VCaP (cell line): ENCODE results near the gene TMEM201.

Experiments
- H3K27ac ChIP-seq: fragments of 450-650 bp; 2 replicates; pipeline ENCODE4 v1.5.1; 2017
- TF ChIP-seq, protein P1 (sequence below): fragments of 450-650 bp; conservative IDR thresholded peaks from 2 replicates; pipeline ENCODE4 v1.5.1; 2017; ENCODE audit warnings: mild to moderate bottlenecking, moderate library complexity

The TMEM201 gene

DNA sequence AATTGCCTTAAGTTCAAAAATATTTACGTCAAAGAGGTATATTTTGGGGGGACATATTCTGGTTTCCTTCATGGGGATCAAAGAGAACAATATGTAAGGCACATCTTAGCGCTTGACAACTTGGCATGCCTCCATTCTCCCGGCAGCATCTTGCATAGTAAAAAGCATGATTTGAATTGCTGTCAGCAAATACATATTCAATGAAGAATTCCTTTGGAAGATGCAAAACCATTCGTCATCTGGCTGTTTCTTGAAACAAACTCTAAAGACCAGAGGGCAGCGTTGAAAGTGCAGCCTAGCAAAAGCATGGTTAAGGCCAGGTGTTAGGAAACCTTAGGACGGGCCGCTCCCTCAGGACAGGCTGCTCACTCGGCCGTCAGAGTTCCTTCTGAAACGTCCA is 59.5 kb downstream of the TMEM201 start:
- no peak overlapping the region for H3K27ac ChIP-seq
- TF ChIP-seq, protein P1, sequence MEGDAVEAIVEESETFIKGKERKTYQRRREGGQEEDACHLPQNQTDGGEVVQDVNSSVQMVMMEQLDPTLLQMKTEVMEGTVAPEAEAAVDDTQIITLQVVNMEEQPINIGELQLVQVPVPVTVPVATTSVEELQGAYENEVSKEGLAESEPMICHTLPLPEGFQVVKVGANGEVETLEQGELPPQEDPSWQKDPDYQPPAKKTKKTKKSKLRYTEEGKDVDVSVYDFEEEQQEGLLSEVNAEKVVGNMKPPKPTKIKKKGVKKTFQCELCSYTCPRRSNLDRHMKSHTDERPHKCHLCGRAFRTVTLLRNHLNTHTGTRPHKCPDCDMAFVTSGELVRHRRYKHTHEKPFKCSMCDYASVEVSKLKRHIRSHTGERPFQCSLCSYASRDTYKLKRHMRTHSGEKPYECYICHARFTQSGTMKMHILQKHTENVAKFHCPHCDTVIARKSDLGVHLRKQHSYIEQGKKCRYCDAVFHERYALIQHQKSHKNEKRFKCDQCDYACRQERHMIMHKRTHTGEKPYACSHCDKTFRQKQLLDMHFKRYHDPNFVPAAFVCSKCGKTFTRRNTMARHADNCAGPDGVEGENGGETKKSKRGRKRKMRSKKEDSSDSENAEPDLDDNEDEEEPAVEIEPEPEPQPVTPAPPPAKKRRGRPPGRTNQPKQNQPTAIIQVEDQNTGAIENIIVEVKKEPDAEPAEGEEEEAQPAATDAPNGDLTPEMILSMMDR, result no peak

DNA sequence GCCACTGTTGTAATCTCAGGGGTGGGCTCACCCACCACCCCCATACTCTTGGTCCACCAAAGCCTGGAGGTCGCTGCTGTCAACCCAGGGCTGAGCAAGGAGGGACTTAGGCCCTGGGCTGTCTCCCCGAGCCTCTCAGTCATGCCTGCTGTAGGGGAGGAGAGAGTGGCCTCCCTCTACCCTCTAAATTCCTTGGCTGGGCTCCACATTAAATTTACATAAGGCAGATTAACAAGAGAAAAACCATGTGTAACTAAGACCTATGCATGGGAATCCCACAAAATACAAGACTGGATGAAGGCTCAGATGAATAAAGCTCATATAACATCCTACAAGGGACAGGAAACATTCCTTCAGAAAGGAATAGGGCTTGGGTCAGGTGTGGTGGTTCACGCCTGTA is 61.1 kb downstream of the TMEM201 start:
- H3K27ac ChIP-seq, result no peak overlapping the region
- TF ChIP-seq, protein P1, result no peak

DNA sequence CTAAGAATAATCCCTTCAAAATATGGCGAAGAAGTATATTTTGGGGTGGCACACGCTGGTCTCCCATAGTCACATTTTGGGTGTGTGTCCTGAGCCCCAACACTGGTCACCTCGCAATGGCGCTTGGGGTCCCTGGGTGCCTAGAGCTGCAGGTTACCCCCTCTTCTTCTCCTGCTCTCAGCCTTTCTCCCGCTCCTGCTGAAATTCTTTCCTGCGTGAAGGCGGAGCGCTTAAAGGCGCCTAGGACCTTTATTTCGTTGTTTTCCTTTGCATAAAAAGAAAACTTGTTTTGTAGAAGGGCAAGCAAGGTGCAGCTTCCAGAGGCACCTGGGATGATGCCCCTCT is 62.5 kb downstream of the TMEM201 start:
- H3K27ac ChIP-seq, result no peak overlapping the region
- TF ChIP-seq, protein P1, result no peak

DNA sequence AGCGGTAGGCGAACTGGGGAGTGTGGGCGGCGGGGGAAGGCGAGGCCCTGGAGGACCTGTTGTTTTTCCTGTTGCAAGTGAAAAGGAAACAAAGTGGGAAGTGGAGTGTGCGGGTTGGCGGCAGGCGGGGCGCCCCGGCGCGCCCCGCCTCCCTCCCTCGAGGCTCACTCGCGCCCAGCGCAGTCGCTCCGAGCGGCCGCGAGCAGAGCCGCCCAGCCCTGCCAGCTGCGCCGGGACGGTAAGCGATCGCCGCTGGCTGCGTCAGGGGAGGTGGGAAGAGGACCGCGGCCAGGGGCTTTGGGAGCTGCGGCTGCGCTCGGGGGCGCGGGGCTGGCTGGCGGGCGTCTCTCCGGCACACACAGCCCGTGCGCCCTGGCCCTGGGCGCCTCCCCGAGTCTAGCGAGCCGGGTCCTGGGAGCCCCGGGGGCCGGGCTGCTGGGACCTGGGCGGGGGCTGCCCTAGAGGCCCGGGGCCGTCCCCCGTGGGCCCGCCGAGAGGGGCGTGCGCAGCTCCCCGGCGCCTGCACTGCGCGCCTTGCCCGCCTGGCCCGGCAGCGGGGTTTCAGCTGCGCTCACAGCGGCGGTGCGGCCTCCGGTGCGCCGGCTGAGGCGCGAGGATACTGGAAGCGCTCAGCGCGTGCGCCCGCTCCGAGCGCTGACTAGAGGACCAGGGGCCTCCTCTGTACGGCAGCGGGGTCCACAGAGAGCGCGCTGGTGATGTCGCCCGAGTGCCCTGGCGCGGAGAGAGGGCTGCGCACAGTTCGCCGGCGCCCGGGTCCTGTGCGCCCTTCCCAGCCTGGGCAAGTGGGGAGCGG is 63.1 kb downstream of the TMEM201 start, which contains the start of gene PIK3CD:
TSS of gene PIK3CD (plus strand) at position 167 of the 814 bp plus-strand sequence. CDS start 58,725 bp downstream, outside the sequence.
- H3K27ac ChIP-seq, result no peak within 1 kb of the TSS
- TF ChIP-seq, protein P1, result peak; percentile 5; the same call in 1 of the 2 replicates

DNA sequence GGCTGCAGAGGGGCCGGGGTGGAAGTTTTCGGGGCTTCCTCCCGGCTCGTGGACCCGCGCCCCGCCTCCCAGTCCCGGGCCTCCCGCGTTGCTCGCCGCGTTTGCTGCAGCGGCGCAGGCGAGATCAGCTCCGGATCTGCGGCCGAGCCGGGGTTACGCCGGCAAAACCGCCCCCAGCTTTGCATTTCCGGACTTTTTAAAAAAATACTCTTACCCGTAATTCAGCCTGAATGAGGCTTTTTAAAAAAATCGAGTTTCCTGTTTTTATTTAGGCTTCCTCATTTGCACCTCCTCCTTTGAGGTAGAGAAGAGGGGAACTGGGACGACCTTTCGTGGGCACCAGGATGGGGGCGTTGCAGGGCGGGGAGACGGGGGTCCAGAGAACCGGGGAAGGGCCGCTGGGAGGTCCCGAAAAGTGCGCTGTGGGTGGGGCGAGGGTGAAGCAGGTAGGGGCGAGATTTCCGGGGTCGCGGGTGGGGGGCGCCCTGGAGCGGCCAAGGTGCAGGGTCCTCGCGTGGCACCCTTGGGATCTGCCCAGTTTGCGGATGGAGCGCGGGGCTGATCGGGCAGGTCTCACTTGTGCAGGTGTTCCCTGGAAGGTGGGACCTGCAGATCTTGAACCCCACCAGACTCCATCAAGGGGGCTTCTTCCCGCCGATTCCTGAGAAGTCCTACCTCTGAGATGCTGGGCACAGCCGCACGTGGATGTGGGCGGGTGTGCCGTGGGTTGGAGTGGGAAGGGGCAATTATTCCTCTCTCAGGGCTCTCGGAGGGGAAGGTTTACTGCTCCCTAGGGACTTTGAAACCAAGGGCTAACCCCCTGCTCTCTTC is 63.9 kb downstream of the TMEM201 start:
- no peak overlapping the region for H3K27ac ChIP-seq

DNA sequence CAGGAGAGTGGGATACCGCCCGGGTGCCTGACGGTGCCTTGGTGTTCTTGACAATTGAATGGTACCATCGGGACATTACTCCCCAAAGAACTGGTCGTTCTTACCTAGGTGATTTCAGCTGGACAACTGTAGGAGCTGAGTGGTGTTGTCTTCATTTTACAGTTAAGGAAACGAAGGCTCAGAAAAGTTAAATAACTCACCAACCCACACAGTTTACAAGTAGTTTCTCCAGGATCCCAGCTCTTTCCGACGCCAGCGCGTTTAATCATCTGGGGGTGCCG is 64.4 kb downstream of the TMEM201 start:
- TF ChIP-seq, protein P1, result no peak
- H3K27ac ChIP-seq, result no peak overlapping the region

More for the DNA sequence above, 63.9 kb downstream of the TMEM201 start:
- TF ChIP-seq, protein P1, result no peak

DNA sequence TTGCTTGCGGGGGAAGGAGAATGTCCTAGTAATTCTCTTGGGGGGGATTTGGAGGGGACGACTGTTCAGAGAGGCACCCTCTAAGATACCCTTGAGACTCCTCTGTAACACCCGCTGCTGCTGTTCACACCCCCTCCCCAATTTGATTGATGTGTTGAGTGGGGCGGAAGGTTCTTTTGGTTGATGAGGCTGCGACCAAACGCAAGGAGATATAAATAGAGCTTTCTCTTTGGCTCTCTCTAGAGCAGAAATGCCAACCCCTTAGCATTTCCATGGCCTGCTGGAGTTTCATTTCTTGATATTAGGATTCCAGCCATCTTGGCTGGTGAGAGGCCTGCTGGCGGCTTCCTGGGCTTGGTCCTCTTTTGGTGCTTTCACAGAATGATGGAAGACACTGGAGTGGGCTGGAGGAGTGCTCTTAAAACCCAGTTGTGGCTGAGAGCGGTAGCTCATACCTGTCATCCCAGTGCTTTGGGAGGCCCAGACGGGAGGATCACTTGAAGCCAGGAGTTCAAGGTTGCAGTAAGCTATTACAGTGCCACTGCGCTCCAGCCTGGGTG is 64.9 kb downstream of the TMEM201 start:
- TF ChIP-seq, protein P1, result no peak
- no peak overlapping the region for H3K27ac ChIP-seq
